GM19193 (cell line): ENCODE measurements around the gene TMEM9.
A peak's percentile ranks its signal among the peaks of the same experiment; 100 is the strongest.

Experiments used
- POLR2A ChIP-seq: IDR thresholded peaks from 4 replicates; pipeline ENCODE4 v1.6.1; 2011; ENCODE audit not compliant: insufficient read depth, insufficient read length; ENCODE audit errors: extremely low read depth

The TMEM9 gene

DNA sequence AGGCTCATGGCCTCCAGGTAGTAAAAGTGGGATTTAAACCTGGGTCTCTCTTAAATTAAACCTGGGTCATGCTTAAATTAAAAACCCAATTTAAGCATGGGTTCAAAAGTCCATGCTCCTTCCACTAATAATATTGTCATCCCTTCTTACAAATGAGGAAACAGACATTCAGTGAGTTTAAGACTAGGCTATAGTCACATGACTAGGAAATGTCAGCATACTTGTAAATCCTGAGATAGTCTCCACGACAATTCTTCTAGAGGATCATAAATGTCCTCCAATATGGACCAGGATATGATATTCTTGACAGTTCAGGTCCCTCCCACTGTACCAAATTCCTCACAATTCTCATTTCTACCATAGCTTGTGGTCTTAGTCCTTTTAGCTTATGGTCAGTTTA lies 25.9 kb upstream of the TMEM9 start:
- no peak for TF ChIP-seq POLR2A

DNA sequence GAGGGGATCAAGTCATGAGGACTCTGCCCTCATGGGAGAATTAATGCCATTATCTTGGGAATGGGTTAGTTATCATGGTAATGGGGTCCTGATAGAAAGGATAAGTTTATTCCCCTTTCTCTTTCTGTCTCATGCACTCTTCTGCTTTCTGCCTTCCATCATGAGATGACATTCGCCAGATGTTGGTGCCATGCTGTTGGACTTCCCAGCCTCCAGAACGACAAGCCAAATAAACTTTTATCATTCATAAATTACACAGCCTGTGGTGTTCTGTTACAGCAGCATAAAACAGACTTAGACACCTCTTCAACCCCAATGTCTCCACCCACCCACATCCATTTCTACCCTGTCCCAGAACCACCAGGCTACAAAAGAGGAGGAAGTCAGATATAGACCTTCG lies 24.4 kb upstream of the TMEM9 start:
- no peak for TF ChIP-seq POLR2A

DNA sequence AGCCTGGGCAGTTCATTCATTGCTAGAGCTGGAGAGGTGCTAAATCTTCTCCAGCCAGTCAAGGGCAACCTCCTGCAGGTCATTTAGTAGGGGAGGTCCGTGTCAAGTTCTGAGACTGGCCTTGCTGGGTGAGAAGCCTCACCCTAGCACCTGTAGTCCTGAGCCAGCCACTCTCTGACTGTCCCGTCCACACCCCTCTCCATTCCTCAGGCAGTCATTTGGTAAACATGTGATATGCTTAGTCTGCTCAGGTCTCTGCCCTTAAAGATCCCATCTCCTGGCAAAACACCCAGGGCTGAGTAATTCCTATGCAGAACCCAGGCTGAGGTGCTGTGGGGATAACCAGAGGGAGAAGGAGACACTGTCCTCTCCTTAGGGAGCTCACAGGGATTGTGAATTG lies 22.7 kb upstream of the TMEM9 start:
- no peak for TF ChIP-seq POLR2A

DNA sequence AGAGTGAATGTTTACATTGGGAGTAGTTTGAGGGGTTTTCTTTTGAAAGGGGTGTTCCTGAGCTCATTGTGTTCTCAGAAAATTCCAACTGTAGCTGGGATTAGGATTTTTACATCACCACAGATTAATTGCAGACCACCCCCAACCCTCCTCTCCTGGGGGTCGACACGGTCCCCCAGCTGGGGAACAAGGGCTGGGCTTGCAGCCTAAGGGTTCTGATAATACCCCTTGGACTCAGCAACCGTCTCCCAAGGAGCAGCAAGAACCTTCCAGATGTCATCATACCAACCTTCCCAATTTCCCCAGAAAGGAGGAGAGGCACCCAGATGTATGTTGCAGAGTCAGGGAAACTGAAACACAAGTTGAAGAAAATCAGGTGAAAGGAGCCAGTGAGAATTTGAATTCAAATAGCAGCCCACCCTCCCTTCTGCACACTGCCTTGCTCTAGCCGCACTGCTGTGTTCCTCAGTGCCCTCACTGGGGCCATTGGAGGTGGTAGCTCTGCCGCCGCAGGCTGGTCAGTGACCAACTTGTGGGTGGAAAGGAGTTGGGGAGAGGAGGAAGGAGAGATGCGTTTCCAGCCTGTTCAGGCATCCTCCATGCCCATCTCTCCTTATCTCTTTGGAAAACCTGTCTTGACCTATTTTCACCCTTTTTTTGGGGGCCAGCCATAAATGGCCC lies 21.7 kb upstream of the TMEM9 start:
- TF ChIP-seq POLR2A = no peak

DNA sequence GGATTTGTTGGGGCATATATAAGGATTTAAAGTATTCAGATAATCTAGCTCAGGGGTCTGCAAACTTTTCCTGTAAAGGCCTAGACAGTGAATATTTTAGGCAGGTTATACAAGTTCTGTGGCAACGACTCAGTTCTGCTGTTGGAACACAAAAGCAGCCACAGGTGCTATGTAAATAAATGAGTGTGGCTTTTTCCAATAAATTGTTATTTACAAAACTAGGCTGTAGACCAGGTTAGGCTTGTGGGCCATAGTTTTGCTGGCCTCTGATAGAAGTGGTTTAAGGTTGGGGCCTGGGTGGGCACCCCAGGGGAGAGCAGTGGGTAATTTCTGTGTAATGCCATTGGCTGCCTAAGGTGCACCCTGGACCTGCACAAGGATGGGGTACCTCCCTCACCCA lies 19.5 kb upstream of the TMEM9 start:
- no peak for TF ChIP-seq POLR2A

DNA sequence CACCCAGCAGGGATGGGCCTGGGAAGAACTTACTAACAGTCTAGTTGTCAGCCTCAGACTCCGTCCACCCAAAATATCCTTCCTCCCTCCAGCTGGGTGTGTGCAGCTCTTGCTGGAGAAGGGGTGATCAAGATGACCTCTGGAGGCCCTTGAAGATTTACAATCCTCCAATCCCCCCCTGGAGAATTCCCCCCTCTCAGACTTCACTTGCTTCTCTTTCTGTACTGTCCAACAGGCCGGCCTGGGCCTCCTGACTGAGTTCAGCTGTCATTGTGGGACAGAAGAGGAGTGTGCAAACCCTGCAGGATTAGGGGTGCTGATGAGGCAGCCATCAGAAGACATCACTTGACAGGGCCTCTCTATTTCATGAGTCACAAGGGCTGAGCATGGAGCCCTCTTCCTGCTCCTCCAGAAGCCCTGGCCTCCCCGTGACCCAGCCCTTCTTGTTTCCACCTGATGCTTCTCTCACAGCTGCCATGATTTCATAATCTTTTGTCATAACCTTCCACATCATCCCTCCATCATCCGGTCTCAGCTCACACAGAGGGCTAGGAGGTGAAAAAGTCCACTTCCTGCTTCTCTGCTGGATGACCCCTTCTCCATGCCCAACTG lies 18.8 kb upstream of the TMEM9 start:
- TF ChIP-seq POLR2A = no peak

DNA sequence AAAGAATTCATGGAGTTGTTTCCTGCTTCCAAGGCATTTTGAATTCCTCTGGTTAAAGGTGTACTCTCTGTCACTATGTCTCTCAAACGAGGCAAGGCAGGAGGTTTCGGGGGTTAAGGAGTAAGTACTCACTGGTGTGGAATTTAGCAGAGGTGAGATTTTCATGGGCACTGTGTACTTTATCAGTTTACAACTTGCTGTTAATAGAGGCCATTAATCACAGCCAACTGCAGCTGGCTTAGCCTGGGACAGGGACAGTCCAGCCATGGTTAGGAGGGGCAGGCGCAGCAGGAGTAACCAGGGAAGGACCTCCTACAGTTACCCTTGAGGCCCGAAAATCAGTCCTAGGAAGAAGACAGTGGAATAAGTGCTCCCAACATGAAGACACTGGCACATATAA lies 18.1 kb upstream of the TMEM9 start:
- TF ChIP-seq POLR2A = no peak

DNA sequence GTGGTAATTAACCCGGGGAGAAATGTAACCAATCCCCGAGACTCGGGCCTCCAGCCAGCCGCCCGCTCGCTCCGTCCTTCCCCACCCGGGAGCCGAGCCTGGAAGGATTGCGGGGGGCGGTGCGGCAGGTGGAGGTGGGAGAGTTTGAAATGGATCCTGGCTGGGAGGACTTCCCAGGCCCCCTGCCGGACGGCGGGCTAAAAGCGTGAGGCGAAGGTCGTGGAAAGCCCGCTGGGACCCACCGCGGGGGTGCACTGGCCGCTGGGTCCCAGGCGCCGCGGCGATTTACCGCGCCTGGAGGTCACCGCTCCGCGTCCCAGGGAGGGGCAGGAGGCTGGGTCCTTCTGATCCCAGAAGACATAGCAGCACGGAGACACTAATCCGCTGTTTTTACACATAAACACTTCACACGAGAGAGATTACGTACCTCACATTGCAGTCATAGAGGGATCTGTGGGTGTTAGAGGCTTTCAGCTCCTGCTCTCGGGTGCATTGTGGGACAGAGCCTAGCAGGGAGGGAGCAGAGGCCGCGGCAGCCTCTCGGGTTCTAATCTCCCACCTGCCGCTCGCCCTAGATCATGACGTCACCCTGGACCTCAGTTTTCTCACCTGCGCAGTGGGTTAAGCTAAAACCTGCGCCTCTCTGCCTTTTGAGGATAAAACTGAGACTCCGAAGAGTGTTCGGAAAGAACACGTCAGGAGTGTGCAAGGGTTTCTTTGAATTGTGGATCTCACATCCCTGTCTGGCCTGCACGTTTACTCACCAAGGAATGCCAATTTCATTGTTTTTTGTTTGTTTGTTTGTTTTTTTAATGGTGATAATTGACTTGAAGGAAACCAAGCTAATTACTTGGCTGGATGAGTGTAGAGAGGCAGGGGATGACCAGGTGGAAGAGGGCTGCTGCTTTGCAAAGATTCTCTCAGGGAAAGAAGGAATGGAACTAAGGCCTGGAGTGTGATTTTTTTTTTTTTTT lies 17.1 kb upstream of the TMEM9 start:
- TF ChIP-seq POLR2A = no peak

DNA sequence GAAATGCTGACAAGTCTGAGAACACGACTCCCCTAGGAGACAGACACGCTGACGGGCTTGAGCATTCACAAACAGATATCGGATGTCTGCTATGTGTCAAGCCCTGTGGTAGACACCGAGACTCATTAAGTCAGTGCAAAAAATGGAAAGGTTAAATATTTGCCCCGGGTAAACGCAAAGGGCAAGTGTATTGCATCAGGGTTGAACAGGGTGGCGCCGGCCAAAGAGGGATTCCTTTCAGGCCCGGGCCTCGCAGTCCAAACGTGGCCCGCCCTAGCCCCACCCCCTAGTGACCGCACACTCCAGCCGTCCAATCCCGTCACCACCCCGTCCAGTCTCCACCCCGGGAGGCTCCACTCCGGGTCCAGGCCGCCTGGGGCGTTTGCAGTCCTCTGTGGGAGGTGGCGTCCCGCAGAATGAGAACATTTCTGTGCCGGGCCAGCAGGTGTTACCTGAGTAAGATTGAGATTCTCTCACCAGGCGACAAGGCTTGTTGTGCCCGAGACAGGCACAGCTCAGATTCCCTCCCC lies 16.3 kb upstream of the TMEM9 start:
- peak; percentile 44 for TF ChIP-seq POLR2A

DNA sequence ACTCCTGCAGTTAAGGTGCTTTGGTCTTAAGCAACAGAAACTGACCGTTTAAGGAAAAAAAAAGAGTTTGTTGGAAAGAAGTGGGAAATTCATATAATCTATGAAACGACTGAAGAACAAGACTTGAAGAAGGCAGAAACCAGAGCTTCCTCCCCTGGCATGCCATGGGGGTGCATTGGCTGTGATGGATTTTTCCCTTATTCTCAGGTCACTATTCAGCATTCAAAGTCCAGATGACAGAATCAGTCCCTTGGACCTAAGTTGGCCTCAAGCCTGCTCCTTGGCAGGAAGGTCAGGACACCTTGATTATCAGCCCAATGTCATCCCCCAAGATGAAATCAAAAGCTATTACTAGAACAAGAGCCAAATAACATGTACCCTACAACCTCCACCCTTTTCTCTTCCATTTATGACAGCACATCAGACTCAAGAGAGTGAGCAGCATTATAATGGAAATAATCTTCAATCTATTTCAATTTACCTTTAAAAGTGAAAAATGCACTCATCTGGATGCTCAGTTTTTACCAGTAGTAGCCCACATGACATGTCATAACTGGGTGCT lies 15.8 kb upstream of the TMEM9 start:
- no peak for TF ChIP-seq POLR2A

DNA sequence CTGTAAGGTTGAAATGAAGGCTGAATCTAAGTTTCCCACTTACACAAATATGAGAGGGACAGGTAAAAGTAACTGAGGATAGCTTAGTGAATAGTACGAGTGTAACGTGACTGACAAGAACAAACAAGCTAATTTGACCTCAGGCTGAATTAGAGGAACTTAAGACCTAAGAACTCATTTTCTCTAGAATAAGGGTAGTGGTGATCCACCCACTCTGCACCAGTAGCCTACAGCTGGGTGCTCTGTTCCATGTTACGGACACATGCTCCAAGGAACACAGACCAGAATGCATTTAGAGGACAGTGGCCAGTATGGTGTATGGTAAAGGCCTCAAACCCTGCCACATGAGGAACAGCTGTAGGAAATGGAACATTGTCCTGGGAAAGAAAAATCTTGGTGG lies 14.9 kb upstream of the TMEM9 start:
- TF ChIP-seq POLR2A = no peak

DNA sequence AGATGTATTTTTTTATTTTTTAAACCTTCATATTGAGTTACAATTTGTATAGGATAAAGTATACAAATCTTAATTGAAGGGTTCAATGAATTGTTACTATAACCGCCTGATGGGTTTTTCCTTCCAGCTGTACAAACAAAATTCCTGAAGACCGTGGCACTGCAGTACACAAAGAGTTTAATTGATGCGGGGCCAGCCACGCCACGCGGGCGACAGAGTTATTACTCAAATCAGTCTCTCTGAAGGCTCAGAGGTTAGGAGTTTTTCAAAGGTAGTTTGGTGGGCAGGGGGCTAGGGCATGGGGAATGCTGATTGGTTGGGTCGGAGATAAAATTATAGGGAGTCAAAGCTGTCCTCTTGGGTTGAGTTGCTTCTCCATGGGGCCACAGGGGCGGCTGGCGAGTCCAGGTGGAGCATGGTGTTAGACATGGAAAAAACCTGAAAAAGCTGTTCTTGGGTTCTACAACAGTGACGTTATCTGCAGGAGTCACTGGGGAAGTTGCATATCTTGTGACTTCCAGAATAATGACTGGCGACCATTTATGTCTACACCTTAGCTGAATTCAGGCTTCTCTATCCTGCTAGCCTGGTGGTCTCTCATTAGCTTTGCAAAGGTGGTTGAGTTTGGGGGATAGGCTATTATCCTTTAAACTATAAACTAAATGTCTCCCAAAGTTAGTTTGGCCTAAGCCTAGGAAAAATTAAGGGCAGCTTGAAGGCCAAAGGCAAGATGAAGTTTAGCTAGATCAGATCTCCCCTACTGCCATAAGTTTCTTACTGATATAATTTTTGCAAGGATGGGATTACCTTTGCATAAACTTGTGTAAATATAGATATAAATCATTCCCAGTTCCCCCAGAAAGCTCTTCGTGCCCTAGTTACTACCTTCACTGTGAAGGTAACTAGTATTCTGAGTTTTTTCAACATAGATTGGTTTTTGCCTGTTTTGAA lies 13.0 kb upstream of the TMEM9 start:
- no peak for TF ChIP-seq POLR2A

DNA sequence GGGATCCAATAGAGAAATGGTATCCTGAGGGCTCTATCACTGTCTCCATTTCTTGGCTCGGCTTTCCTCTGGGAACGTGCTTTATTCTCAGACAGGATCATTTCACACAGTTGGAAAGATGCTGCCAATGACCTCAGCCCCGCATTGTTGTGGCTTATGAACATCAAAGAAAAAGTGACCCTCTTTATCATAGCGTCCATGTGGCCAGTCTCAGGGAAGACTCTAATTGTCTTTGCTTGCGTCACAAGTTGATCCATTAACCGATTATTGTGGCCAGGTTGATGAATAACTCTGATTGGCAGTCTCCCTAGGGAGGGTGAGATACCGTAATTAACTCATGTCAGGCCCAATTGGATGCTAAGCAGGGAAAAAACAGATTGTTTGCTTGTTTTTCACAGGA lies 10.4 kb upstream of the TMEM9 start:
- TF ChIP-seq POLR2A = no peak

DNA sequence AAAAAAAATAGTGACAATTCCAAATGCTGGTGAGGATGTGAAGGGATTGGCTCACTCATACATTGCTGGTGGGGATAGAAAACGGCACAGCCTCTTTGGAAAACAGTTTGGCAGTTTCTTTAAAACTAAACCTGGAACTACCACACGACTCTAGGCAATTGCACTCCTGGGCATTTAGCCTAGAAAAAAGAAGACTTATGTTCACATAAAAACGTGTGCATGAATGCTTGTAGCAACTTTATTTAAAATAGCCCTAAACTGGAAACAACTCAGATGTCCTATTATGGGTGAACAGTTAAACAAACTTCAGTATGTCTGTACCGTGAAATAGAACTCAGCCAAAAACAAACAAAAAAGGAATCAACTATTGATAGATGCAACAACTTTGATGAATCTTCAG lies 9.4 kb upstream of the TMEM9 start:
- TF ChIP-seq POLR2A = no peak

DNA sequence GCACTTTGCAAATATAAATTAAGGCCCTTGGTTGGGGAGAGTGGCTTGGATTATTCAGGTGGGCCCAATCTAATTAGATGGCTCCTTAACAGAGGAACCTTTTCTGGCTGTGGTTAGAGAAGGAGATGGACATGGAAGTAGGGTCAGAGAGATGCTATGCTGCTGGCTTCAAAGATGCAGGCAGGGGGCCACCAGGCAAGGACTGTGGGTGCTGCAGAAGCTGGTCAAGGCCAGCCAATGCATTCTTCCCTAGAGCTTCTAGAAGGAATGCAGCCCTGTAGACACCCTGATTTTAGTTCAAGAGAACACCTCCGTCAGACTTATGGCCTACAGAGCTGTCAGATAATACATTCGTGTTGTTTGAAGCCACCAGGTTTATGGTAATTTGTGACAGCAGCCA lies 3.7 kb upstream of the TMEM9 start:
- no peak for TF ChIP-seq POLR2A

DNA sequence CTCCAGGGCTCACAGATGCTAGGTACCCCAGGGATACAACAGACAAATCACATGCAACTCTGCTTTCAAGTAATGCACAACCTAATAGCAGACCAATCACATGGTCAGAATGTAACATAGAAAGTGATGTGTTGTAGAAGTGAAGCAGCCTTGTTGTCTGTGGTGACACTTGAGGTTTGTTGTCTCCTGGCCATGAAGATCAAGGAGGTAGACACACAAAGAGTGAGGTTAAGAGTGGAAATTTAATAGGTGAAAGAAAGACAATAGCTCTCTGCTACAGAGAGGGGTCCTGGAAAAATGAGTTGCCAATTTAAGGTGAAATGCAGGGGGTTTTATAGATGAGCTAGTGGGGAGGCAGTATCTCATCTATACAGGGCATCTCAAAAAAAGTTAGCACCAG lies 2.5 kb upstream of the TMEM9 start:
- no peak for TF ChIP-seq POLR2A
